SK-N-SH treated with all-trans-retinoic acid at 6 μM for 48 hours (cell line): ENCODE data around the gene ZNHIT3.

Experiments used
- ATAC-seq: fragments of 200-7000 bp; cut with Tn5 transposase; 3 replicates; pipeline ENCODE4 v1.9.1; 2020; ENCODE audit warnings: mild to moderate bottlenecking, moderate library complexity
- ARNTL ChIP-seq: fragments of 450-650 bp; formaldehyde crosslinking; IDR thresholded peaks from 2 replicates; pipeline ENCODE4 v1.5.0; 2020; ENCODE audit warnings: low read depth, mild to moderate bottlenecking, moderate library complexity, borderline replicate concordance
- BACH2 ChIP-seq: fragments of 250-450 bp; sonication (Bioruptor Pico); IDR thresholded peaks from 2 replicates; pipeline ENCODE4 v1.9.0; 2021; ENCODE audit warnings: mild to moderate bottlenecking, borderline replicate concordance
- CREB5 ChIP-seq: fragments of 250-450 bp; sonication (Bioruptor Pico); IDR thresholded peaks from 2 replicates; pipeline ENCODE4 v1.5.1; 2020; ENCODE audit warnings: low read depth, mild to moderate bottlenecking, moderate library complexity
- CSDC2 ChIP-seq: fragments of 250-450 bp; sonication (Bioruptor Pico); IDR thresholded peaks from 2 replicates; pipeline ENCODE4 v1.5.0; 2020; ENCODE audit warnings: mild to moderate bottlenecking, moderate library complexity
- CSRNP3 ChIP-seq: fragments of 250-450 bp; sonication (Bioruptor Pico); IDR thresholded peaks from 2 replicates; pipeline ENCODE4 v1.5.1; 2021; ENCODE audit warnings: mild to moderate bottlenecking, moderate library complexity
- ESRRG ChIP-seq: fragments of 250-450 bp; sonication (Bioruptor Pico); IDR thresholded peaks from 2 replicates; pipeline ENCODE4 v1.6.1; 2021; ENCODE audit warnings: mild to moderate bottlenecking
- GLIS3 ChIP-seq: fragments of 250-450 bp; sonication (Bioruptor Pico); IDR thresholded peaks from 2 replicates; pipeline ENCODE4 v1.5.0; 2020; ENCODE audit warnings: mild to moderate bottlenecking, moderate library complexity
- ISL1 ChIP-seq: fragments of 250-450 bp; sonication (Bioruptor Pico); IDR thresholded peaks from 2 replicates; pipeline ENCODE4 v2.1.2; 2022; ENCODE audit warnings: mild to moderate bottlenecking, moderate library complexity
- OSR1 ChIP-seq: fragments of 250-450 bp; sonication (Bioruptor Pico); IDR thresholded peaks from 2 replicates; pipeline ENCODE4 v1.8.0; 2022; ENCODE audit warnings: moderate library complexity, mild to moderate bottlenecking, inconsistent platforms
- PATZ1 ChIP-seq: fragments of 250-450 bp; sonication (Bioruptor Pico); IDR thresholded peaks from 2 replicates; pipeline ENCODE4 v1.8.0; 2020; ENCODE audit warnings: mild to moderate bottlenecking, moderate library complexity, borderline replicate concordance
- PPARA ChIP-seq: fragments of 250-450 bp; sonication (Bioruptor Pico); IDR thresholded peaks from 2 replicates; pipeline ENCODE4 v1.5.0; 2020; ENCODE audit warnings: mild to moderate bottlenecking, borderline replicate concordance
- RARB ChIP-seq: fragments of 250-450 bp; sonication (Bioruptor Pico); IDR thresholded peaks from 2 replicates; pipeline ENCODE4 v1.8.0; 2021; ENCODE audit warnings: mild to moderate bottlenecking, moderate library complexity
- SNAI2 ChIP-seq: fragments of 250-450 bp; sonication (Bioruptor Pico); IDR thresholded peaks from 2 replicates; pipeline ENCODE4 v1.5.0; 2020; ENCODE audit warnings: mild to moderate bottlenecking, moderate library complexity
- TCF4 ChIP-seq: fragments of 250-450 bp; sonication (Bioruptor Pico); IDR thresholded peaks from 2 replicates; pipeline ENCODE4 v1.8.0; 2021; ENCODE audit warnings: mild to moderate bottlenecking, moderate library complexity, borderline replicate concordance
- TOX ChIP-seq: fragments of 250-450 bp; sonication (Bioruptor Pico); IDR thresholded peaks from 2 replicates; pipeline ENCODE4 v1.8.0; 2021; ENCODE audit warnings: mild to moderate bottlenecking, moderate library complexity, borderline replicate concordance
- ZC3H10 ChIP-seq: fragments of 250-450 bp; sonication (Bioruptor Pico); IDR thresholded peaks from 2 replicates; pipeline ENCODE4 v1.5.1; 2021; ENCODE audit warnings: mild to moderate bottlenecking, moderate library complexity
- ZFP3 ChIP-seq: fragments of 250-450 bp; sonication (Bioruptor Pico); IDR thresholded peaks from 2 replicates; pipeline ENCODE4 v1.5.0; 2020; ENCODE audit warnings: mild to moderate bottlenecking, moderate library complexity
- ZFP30 ChIP-seq: fragments of 450-650 bp; formaldehyde crosslinking; IDR thresholded peaks from 2 replicates; pipeline ENCODE4 v1.5.0; 2022; ENCODE audit warnings: mild to moderate bottlenecking, moderate library complexity
- ZNF565 ChIP-seq: fragments of 450-650 bp; formaldehyde crosslinking; conservative IDR thresholded peaks from 2 replicates; pipeline ENCODE4 v1.5.0; 2020; ENCODE audit warnings: low read depth, mild to moderate bottlenecking, moderate library complexity
- ZNF70 ChIP-seq: fragments of 450-650 bp; formaldehyde crosslinking; IDR thresholded peaks from 2 replicates; pipeline ENCODE4 v1.5.0; 2020; ENCODE audit warnings: mild to moderate bottlenecking, moderate library complexity
- ZNF8 ChIP-seq: fragments of 450-650 bp; formaldehyde crosslinking; IDR thresholded peaks from 2 replicates; pipeline ENCODE4 v1.5.0; 2020; ENCODE audit warnings: mild to moderate bottlenecking, moderate library complexity
- TF ChIP-seq, protein P1 (sequence below): fragments of 250-450 bp; sonication (Bioruptor Pico); IDR thresholded peaks from 2 replicates; pipeline ENCODE4 v1.8.0; 2021; ENCODE audit warnings: low read depth, mild to moderate bottlenecking, moderate library complexity, borderline replicate concordance
- TF ChIP-seq, protein P2 (sequence below): fragments of 250-450 bp; sonication (Bioruptor Pico); IDR thresholded peaks from 2 replicates; pipeline ENCODE4 v1.5.0; 2020; ENCODE audit warnings: mild to moderate bottlenecking, moderate library complexity

Gene ZNHIT3

GRCh38 chr17:36503456-36504155, 17.1 kb downstream of the ZNHIT3 start:
- TF ChIP-seq CSDC2 = no peak
- no peak for TF ChIP-seq ISL1 (CRISPR knock-in tag)
- TF ChIP-seq ARNTL (CRISPR knock-in tag) = no peak
- TF ChIP-seq ZC3H10 (CRISPR knock-in tag) = no peak
- TF ChIP-seq PPARA (CRISPR knock-in tag) = no peak
- no peak for TF ChIP-seq ZNF565 (CRISPR knock-in tag)
- TF ChIP-seq ZNF70 = no peak
- TF ChIP-seq ZNF8 (CRISPR knock-in tag) = no peak
- TF ChIP-seq TOX (CRISPR knock-in tag) = no peak
- TF ChIP-seq TCF4 (CRISPR knock-in tag) = no peak
- TF ChIP-seq ZFP3 (CRISPR knock-in tag) = no peak
- ATAC-seq = no peak

DNA sequence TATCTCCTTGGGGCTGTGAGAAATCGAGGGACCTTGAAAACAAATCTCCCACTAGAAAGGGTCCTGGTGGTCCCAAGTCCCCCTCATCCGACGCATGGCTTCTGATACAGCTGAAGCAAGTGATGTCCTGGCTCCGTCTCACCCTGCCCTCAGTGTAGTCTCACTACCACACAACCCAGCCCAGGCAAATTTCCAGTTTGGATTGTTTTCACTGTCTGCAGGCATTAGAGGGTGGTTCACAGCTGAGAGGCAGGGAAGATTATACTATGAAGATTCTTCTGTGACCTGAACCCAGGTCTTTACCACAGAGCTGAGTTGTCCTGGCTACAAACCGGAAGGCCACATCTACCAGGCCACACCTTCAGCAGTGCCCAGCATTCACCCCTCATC, 17.7 kb downstream of the ZNHIT3 start:
- ATAC-seq = no peak

GRCh38 chr17:36505171-36505570, 18.7 kb downstream of the ZNHIT3 start:
- no peak for ATAC-seq
- TF ChIP-seq GLIS3 (CRISPR knock-in tag) (no peak), ZFP3 (CRISPR knock-in tag) (no peak), TOX (CRISPR knock-in tag) (no peak), ISL1 (CRISPR knock-in tag) (no peak), BACH2 (CRISPR knock-in tag) (no peak), ZNF565 (CRISPR knock-in tag) (no peak), CSRNP3 (CRISPR knock-in tag) (no peak), SNAI2 (CRISPR knock-in tag) (no peak), TCF4 (CRISPR knock-in tag) (no peak), ZFP30 (no peak), CSDC2 (no peak), CREB5 (CRISPR knock-in tag) (no peak), PATZ1 (CRISPR knock-in tag) (no peak), ARNTL (CRISPR knock-in tag) (no peak), ZNF70 (no peak), RARB (no peak), OSR1 (CRISPR knock-in tag) (no peak), ESRRG (CRISPR knock-in tag) (no peak)
- TF ChIP-seq, protein P1, sequence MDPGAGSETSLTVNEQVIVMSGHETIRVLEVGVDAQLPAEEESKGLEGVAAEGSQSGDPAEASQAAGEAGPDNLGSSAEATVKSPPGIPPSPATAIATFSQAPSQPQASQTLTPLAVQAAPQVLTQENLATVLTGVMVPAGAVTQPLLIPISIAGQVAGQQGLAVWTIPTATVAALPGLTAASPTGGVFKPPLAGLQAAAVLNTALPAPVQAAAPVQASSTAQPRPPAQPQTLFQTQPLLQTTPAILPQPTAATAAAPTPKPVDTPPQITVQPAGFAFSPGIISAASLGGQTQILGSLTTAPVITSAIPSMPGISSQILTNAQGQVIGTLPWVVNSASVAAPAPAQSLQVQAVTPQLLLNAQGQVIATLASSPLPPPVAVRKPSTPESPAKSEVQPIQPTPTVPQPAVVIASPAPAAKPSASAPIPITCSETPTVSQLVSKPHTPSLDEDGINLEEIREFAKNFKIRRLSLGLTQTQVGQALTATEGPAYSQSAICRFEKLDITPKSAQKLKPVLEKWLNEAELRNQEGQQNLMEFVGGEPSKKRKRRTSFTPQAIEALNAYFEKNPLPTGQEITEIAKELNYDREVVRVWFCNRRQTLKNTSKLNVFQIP (CRISPR knock-in tag) = no peak
- TF ChIP-seq, protein P2, sequence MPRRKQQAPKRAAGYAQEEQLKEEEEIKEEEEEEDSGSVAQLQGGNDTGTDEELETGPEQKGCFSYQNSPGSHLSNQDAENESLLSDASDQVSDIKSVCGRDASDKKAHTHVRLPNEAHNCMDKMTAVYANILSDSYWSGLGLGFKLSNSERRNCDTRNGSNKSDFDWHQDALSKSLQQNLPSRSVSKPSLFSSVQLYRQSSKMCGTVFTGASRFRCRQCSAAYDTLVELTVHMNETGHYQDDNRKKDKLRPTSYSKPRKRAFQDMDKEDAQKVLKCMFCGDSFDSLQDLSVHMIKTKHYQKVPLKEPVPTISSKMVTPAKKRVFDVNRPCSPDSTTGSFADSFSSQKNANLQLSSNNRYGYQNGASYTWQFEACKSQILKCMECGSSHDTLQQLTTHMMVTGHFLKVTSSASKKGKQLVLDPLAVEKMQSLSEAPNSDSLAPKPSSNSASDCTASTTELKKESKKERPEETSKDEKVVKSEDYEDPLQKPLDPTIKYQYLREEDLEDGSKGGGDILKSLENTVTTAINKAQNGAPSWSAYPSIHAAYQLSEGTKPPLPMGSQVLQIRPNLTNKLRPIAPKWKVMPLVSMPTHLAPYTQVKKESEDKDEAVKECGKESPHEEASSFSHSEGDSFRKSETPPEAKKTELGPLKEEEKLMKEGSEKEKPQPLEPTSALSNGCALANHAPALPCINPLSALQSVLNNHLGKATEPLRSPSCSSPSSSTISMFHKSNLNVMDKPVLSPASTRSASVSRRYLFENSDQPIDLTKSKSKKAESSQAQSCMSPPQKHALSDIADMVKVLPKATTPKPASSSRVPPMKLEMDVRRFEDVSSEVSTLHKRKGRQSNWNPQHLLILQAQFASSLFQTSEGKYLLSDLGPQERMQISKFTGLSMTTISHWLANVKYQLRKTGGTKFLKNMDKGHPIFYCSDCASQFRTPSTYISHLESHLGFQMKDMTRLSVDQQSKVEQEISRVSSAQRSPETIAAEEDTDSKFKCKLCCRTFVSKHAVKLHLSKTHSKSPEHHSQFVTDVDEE (CRISPR knock-in tag) = no peak

More for the DNA sequence above, 17.7 kb downstream of the ZNHIT3 start:
- TF ChIP-seq TCF4 (CRISPR knock-in tag) = no peak
- TF ChIP-seq ZNF8 (CRISPR knock-in tag) = no peak
- TF ChIP-seq, all 23 proteins: peak for 0
